Neural cell (in vitro differentiated cells): ENCODE data around the gene AKIRIN2. TPM values are rescaled to one million over a fixed set of nuclear protein-coding genes. Genes with fewer than 3 reads are reported as not detected.

Experiments used
- H2AFZ ChIP-seq: fragments of 200-600, 300-800 bp; sonication (generic), shearing (Covaris generic); 2 replicates; pipeline ENCODE4 v1.6.0; 2014; ENCODE audit warnings: low read depth, mild to moderate bottlenecking, antibody characterized with exemption, low read length, moderate library complexity
- H3F3A ChIP-seq: fragments of 200-600 bp; shearing (Covaris generic); 2 replicates; pipeline ENCODE4 v1.6.1; 2016; ENCODE audit warnings: mild to moderate bottlenecking, moderate library complexity, mixed read lengths, antibody characterized with exemption, low read length; ENCODE audit not compliant: insufficient read depth, poor library complexity, severe bottlenecking
- H3K27ac ChIP-seq: fragments of 200-600, 300-800 bp; sonication (generic), shearing (Covaris generic); 2 replicates; pipeline ENCODE4 v1.5.1; 2014; ENCODE audit warnings: mild to moderate bottlenecking, low read length, moderate library complexity
- H3K27me3 ChIP-seq: fragments of 300-800, 200-600 bp; sonication (generic), shearing (Covaris generic); 2 replicates; pipeline ENCODE4 v1.6.0; 2014; ENCODE audit warnings: mild to moderate bottlenecking, low read depth, low read length, moderate library complexity; ENCODE audit not compliant: insufficient read depth
- H3K36me3 ChIP-seq: fragments of 300-800, 200-600 bp; sonication (generic), shearing (Covaris generic); 2 replicates; pipeline ENCODE4 v1.5.1; 2014; ENCODE audit warnings: mild to moderate bottlenecking, antibody characterized with exemption, low read length, moderate library complexity; ENCODE audit not compliant: insufficient read depth
- H3K4me2 ChIP-seq: fragments of 300-800, 200-600 bp; sonication (generic), shearing (Covaris generic); 2 replicates; pipeline ENCODE4 v1.6.0; 2014; ENCODE audit warnings: mild to moderate bottlenecking, low read length
- H3K4me3 ChIP-seq: fragments of 300-800, 200-600 bp; sonication (generic), shearing (Covaris generic); 2 replicates; pipeline ENCODE4 v1.5.1; 2014; ENCODE audit warnings: mild to moderate bottlenecking, low read length, moderate library complexity
- H3K79me2 ChIP-seq: fragments of 200-600 bp; shearing (Covaris generic); replicated peaks from 2 replicates; pipeline ENCODE4 v1.6.0; 2014; ENCODE audit warnings: mild to moderate bottlenecking, low read length, moderate library complexity; ENCODE audit not compliant: insufficient read depth
- H3K9ac ChIP-seq: fragments of 300-800, 200-600 bp; sonication (generic), shearing (Covaris generic); 2 replicates; pipeline ENCODE4 v1.6.1; 2016; ENCODE audit warnings: mild to moderate bottlenecking, low read length, mixed read lengths
- H3K9me2 ChIP-seq: fragments of 200-600 bp; shearing (Covaris generic); 2 replicates; pipeline ENCODE4 v1.6.1; 2016; ENCODE audit warnings: mild to moderate bottlenecking, low read length, mixed read lengths; ENCODE audit not compliant: insufficient read depth
- H3K9me3 ChIP-seq: fragments of 200-600, 300-800 bp; sonication (generic), shearing (Covaris generic); 2 replicates; pipeline ENCODE4 v1.6.1; 2016; ENCODE audit warnings: mild to moderate bottlenecking, mixed run types, low read length, moderate library complexity, mixed read lengths
- H4K20me1 ChIP-seq: fragments of 200-600 bp; shearing (Covaris generic); 2 replicates; pipeline ENCODE4 v1.6.1; 2016; ENCODE audit warnings: mild to moderate bottlenecking, mixed run types; ENCODE audit not compliant: insufficient read depth
- CTCF ChIP-seq: fragments of 450-650 bp; IDR thresholded peaks from 2 replicates; pipeline ENCODE4 v1.5.1; 2014; ENCODE audit warnings: antibody characterized with exemption, mild to moderate bottlenecking, moderate library complexity; ENCODE audit not compliant: poor library complexity, severe bottlenecking
- EP300 ChIP-seq: fragments of 450-650 bp; conservative IDR thresholded peaks from 2 replicates; pipeline ENCODE4 v1.6.1; 2014; ENCODE audit warnings: antibody characterized with exemption, mild to moderate bottlenecking, moderate library complexity; ENCODE audit not compliant: poor library complexity, severe bottlenecking
- EZH2 ChIP-seq: fragments of 200-600, 300-800 bp; shearing (Covaris generic), sonication (generic); IDR thresholded peaks from 2 replicates; pipeline ENCODE4 v1.6.1; 2014; ENCODE audit warnings: antibody characterized with exemption, low read length, borderline replicate concordance, mild to moderate bottlenecking; ENCODE audit not compliant: insufficient read depth, poor library complexity, severe bottlenecking
- MXI1 ChIP-seq: fragments of 450-650 bp; conservative IDR thresholded peaks from 2 replicates; pipeline ENCODE4 v1.6.1; 2014; ENCODE audit warnings: antibody characterized with exemption, mild to moderate bottlenecking; ENCODE audit not compliant: poor library complexity, severe bottlenecking
- POLR2AphosphoS5 ChIP-seq: IDR thresholded peaks from 2 replicates; pipeline ENCODE4 v1.6.1; 2012
- RAD21 ChIP-seq: fragments of 450-650 bp; conservative IDR thresholded peaks from 2 replicates; pipeline ENCODE4 v1.6.1; 2014; ENCODE audit warnings: antibody characterized with exemption, mild to moderate bottlenecking, moderate library complexity
- REST ChIP-seq: IDR thresholded peaks from 2 replicates; pipeline ENCODE4 v1.6.1; 2012; ENCODE audit warnings: borderline replicate concordance
- SMC3 ChIP-seq: fragments of 450-650 bp; conservative IDR thresholded peaks from 2 replicates; pipeline ENCODE4 v1.6.1; 2014; ENCODE audit warnings: antibody characterized with exemption, mild to moderate bottlenecking, moderate library complexity; ENCODE audit not compliant: poor library complexity
- TAF1 ChIP-seq: IDR thresholded peaks from 2 replicates; pipeline ENCODE4 v1.6.1; 2012; ENCODE audit warnings: low read depth
- polyA plus RNA-seq: library from polyadenylated mRNA; depleted of rRNA; stranded (reverse); fragments of >200 nt; gene quantifications from 2 replicates; pipeline ENCODE4 v1.2.3, GENCODE V29; 2014

The AKIRIN2 gene
- polyA plus RNA-seq, 1 donor from 2014 or later, result 82.8 TPM

- H3K27ac ChIP-seq, result no peak overlapping the region
These were observed 47.9 kb downstream of the AKIRIN2 start for GRCh38 chr6:87654122-87654521.

GRCh38 chr6:87653074-87653962, 48.7 kb downstream of the AKIRIN2 start:
- no peak overlapping the region for H3K4me2 ChIP-seq
- H3K27me3 ChIP-seq, result no peaks in the 10 kb centered on the region
- H3K27ac ChIP-seq, result no peak overlapping the region
- H3K36me3 ChIP-seq, result no peaks in the 10 kb centered on the region
- no peaks in the 10 kb centered on the region for H3K9me2 ChIP-seq
- H3F3A ChIP-seq, result no peaks in the 10 kb centered on the region
- H2AFZ ChIP-seq, result no peak overlapping the region
- H3K4me3 ChIP-seq, result no peak overlapping the region
- H4K20me1 ChIP-seq, result no peaks in the 10 kb centered on the region
- H3K9me3 ChIP-seq, result no peaks in the 10 kb centered on the region
- H3K79me2 ChIP-seq, result no peaks in the 10 kb centered on the region
- no peak overlapping the region for H3K9ac ChIP-seq
- no peak for TF ChIP-seq REST
- TF ChIP-seq MXI1, result no peak
- no peak for TF ChIP-seq SMC3
- TF ChIP-seq EP300, result no peak
- TF ChIP-seq RAD21, result no peak
- no peak for TF ChIP-seq POLR2AphosphoS5
- no peak for TF ChIP-seq EZH2

More at GRCh38 chr6:87654122-87654521, 47.9 kb downstream of the AKIRIN2 start:
- H3K4me2 ChIP-seq, result no peak overlapping the region
- H3K9me2 ChIP-seq, result no peaks in the 10 kb centered on the region
- no peaks in the 10 kb centered on the region for H3K36me3 ChIP-seq
- H3F3A ChIP-seq, result no peaks in the 10 kb centered on the region
- H3K27me3 ChIP-seq, result no peaks in the 10 kb centered on the region
- H3K79me2 ChIP-seq, result no peaks in the 10 kb centered on the region
- H4K20me1 ChIP-seq, result no peaks in the 10 kb centered on the region
- H2AFZ ChIP-seq, result no peak overlapping the region
- TF ChIP-seq RAD21 (no peak), EP300 (no peak), POLR2AphosphoS5 (no peak), REST (no peak), EZH2 (no peak), TAF1 (no peak), CTCF (no peak), SMC3 (no peak)
- H3K9ac ChIP-seq, result no peak overlapping the region
- no peaks in the 10 kb centered on the region for H3K9me3 ChIP-seq
- no peak overlapping the region for H3K4me3 ChIP-seq
